H9 (cell line): ENCODE data around the gene TUBB2B. TPM values are rescaled to one million over a fixed set of nuclear protein-coding genes. Genes with fewer than 3 reads are reported as not detected.

Experiments used
- DNase-seq: peaks from one replicate; pipeline ENCODE4 v3.0.0-alpha.2; 2017
- H2AFZ ChIP-seq: one replicate; pipeline ENCODE4 v1.6.1; 2013; ENCODE audit warnings: mild to moderate bottlenecking, low read length, control low read depth, moderate library complexity
- H2AK5ac ChIP-seq: 2 replicates; pipeline ENCODE4 v1.6.1; 2013; ENCODE audit warnings: low read length, control low read depth, mixed read lengths; ENCODE audit not compliant: insufficient read length
- H2BK120ac ChIP-seq: one replicate; pipeline ENCODE4 v1.6.1; 2013; ENCODE audit warnings: low read depth, mild to moderate bottlenecking, low read length, control low read depth, inconsistent platforms; ENCODE audit not compliant: poor library complexity, severe bottlenecking
- H2BK12ac ChIP-seq: 2 replicates; pipeline ENCODE4 v1.6.1; 2013; ENCODE audit warnings: low read length, control low read depth, mixed read lengths, low read depth; ENCODE audit not compliant: insufficient read length
- H2BK15ac ChIP-seq: 2 replicates; pipeline ENCODE4 v1.6.1; 2013; ENCODE audit warnings: low read depth, low read length, control low read depth
- H2BK20ac ChIP-seq: one replicate; pipeline ENCODE4 v1.6.1; 2013; ENCODE audit warnings: low read depth, mild to moderate bottlenecking, low read length, control low read depth, inconsistent platforms; ENCODE audit not compliant: poor library complexity, severe bottlenecking
- H2BK5ac ChIP-seq: 2 replicates; pipeline ENCODE4 v1.6.1; 2013; ENCODE audit warnings: low read length, control low read depth, mixed read lengths; ENCODE audit not compliant: insufficient read length
- H3K14ac ChIP-seq: 2 replicates; pipeline ENCODE4 v1.6.1; 2013; ENCODE audit warnings: low read length, control low read depth; ENCODE audit not compliant: insufficient read depth
- H3K18ac ChIP-seq: 2 replicates; pipeline ENCODE4 v1.6.1; 2013; ENCODE audit warnings: low read depth, mild to moderate bottlenecking, mixed read lengths, low read length, control low read depth; ENCODE audit not compliant: insufficient read length
- H3K23ac ChIP-seq: 2 replicates; pipeline ENCODE4 v1.6.1; 2013; ENCODE audit warnings: low read length, control low read depth, mixed read lengths, low read depth; ENCODE audit not compliant: insufficient read length
- H3K23me2 ChIP-seq: 2 replicates; pipeline ENCODE4 v1.6.1; 2013; ENCODE audit warnings: low read depth, mild to moderate bottlenecking, mixed read lengths, low read length, control low read depth; ENCODE audit not compliant: insufficient read length, poor library complexity, severe bottlenecking
- H3K27ac ChIP-seq: 2 replicates; pipeline ENCODE4 v1.5.1; 2013; ENCODE audit warnings: low read length, control low read depth, mixed read lengths, low read depth; ENCODE audit not compliant: insufficient read length
- H3K27me3 ChIP-seq: 2 replicates; pipeline ENCODE4 v1.6.1; 2013; ENCODE audit warnings: low read length, control low read depth, inconsistent platforms; ENCODE audit not compliant: insufficient read depth
- H3K4ac ChIP-seq: 2 replicates; pipeline ENCODE4 v1.6.1; 2013; ENCODE audit warnings: low read depth, mild to moderate bottlenecking, control low read depth, inconsistent platforms, low read length, moderate library complexity
- H3K4me1 ChIP-seq: 2 replicates; pipeline ENCODE4 v1.6.1; 2013; ENCODE audit warnings: low read length, control low read depth, inconsistent platforms; ENCODE audit not compliant: insufficient read depth
- H3K4me2 ChIP-seq: 2 replicates; pipeline ENCODE4 v1.6.1; 2013; ENCODE audit warnings: low read length, control low read depth, mixed read lengths; ENCODE audit not compliant: insufficient read length, insufficient read depth
- H3K56ac ChIP-seq: 2 replicates; pipeline ENCODE4 v1.6.1; 2013; ENCODE audit warnings: low read depth, mild to moderate bottlenecking, mixed read lengths, low read length, control low read depth; ENCODE audit not compliant: insufficient read length
- H3K79me1 ChIP-seq: 2 replicates; pipeline ENCODE4 v1.6.1; 2013; ENCODE audit warnings: low read depth, mild to moderate bottlenecking, moderate library complexity, low read length, control low read depth, inconsistent platforms; ENCODE audit not compliant: insufficient read depth, poor library complexity, severe bottlenecking
- H3K79me2 ChIP-seq: 2 replicates; pipeline ENCODE4 v1.6.1; 2013; ENCODE audit warnings: low read length, control low read depth, inconsistent platforms; ENCODE audit not compliant: insufficient read depth
- H3K9ac ChIP-seq: 2 replicates; pipeline ENCODE4 v1.6.1; 2013; ENCODE audit warnings: low read length, control low read depth, mixed read lengths; ENCODE audit not compliant: insufficient read length; ENCODE audit errors: extremely low read depth
- H3K9me3 ChIP-seq: one replicate; pipeline ENCODE4 v1.6.1; 2013; ENCODE audit warnings: low read depth, low read length, inconsistent platforms; ENCODE audit not compliant: control insufficient read depth
- H3T11ph ChIP-seq: one replicate; pipeline ENCODE4 v1.6.1; 2013; ENCODE audit warnings: mild to moderate bottlenecking, low read length, control low read depth, inconsistent platforms
- H4K20me1 ChIP-seq: one replicate; pipeline ENCODE4 v1.6.1; 2013; ENCODE audit not compliant: control insufficient read depth, insufficient read length, insufficient read depth
- H4K5ac ChIP-seq: 2 replicates; pipeline ENCODE4 v1.6.1; 2013; ENCODE audit warnings: low read depth, mild to moderate bottlenecking, mixed read lengths, low read length, control low read depth; ENCODE audit not compliant: insufficient read length
- H4K8ac ChIP-seq: replicated peaks from 2 replicates; pipeline ENCODE4 v1.6.1; 2013; ENCODE audit warnings: low read length, control low read depth, mixed read lengths, low read depth; ENCODE audit not compliant: insufficient read length
- H4K91ac ChIP-seq: 2 replicates; pipeline ENCODE4 v1.6.1; 2013; ENCODE audit warnings: low read depth, mild to moderate bottlenecking, moderate library complexity, mixed read lengths, low read length, control low read depth; ENCODE audit not compliant: insufficient read length
- H3K27ac Mint-ChIP-seq, 3 experiments: 2 replicates in 2 of 3; 3 replicates in 1 of 3; pipeline ENCODE4 v1.8.0; 2020 to 2021; ENCODE audit warnings: mixed read lengths in 3 of 3, mild to moderate bottlenecking in 1 of 3, moderate library complexity in 1 of 3
- H3K27me3 Mint-ChIP-seq: 2 replicates; pipeline ENCODE4 v1.8.0; 2021; ENCODE audit warnings: low read depth, mild to moderate bottlenecking, moderate library complexity, mixed read lengths
- H3K36me3 Mint-ChIP-seq, 3 experiments: 2 replicates in 2 of 3; 3 replicates in 1 of 3; pipeline ENCODE4 v1.8.0; 2020 to 2021; ENCODE audit warnings: low read depth in 3 of 3, mixed read lengths in 3 of 3; ENCODE audit not compliant: insufficient read depth in 1 of 3
- H3K4me1 Mint-ChIP-seq, 2 experiments: 2 replicates each; pipeline ENCODE4 v1.8.0; 2020; ENCODE audit warnings: mixed read lengths in 2 of 2
- H3K4me3 Mint-ChIP-seq, 2 experiments: 2 replicates in 1 of 2; 3 replicates in 1 of 2; pipeline ENCODE4 v1.8.0; 2020 to 2021; ENCODE audit warnings: mild to moderate bottlenecking in 2 of 2, mixed read lengths in 2 of 2, moderate library complexity in 1 of 2
- H3K9me3 Mint-ChIP-seq, 2 experiments: 2 replicates in 1 of 2; 3 replicates in 1 of 2; pipeline ENCODE4 v1.8.0; 2020; ENCODE audit warnings: mild to moderate bottlenecking in 2 of 2, mixed read lengths in 2 of 2, moderate library complexity in 1 of 2
- WGBS: extraction: QIAGEN DNeasy Blood & Tissue Kit; methylation state at CpG from one replicate; pipeline ENCODE4 v1.1.7; 2013; ENCODE audit warnings: missing lambda C conversion rate, low lambda C conversion rate, mixed read lengths; ENCODE audit not compliant: insufficient read length; ENCODE audit errors: extremely low coverage; 5-methylcytosine and 5-hydroxymethylcytosine counted together
- total RNA-seq: library from RNA; stranded (reverse); gene quantifications from 2 replicates; pipeline ENCODE4 v1.2.1, GENCODE V29; 2021
- TF ChIP-seq, protein P1 (sequence below): fragments of 200-600 bp; sonication (generic); conservative IDR thresholded peaks from 3 replicates; pipeline ENCODE4 v1.8.0; 2021; ENCODE audit warnings: antibody characterized with exemption, mild to moderate bottlenecking

TUBB2B gene
- total RNA-seq, 1 experiment from 2014 or later = 320 TPM

- Mint-ChIP-seq H3K9me3 (no peaks in the 10 kb centered on the region; a peak in 1 of 5 replicates), H3K4me1 (peaks cover 26 to 30% of the 10 kb centered on the region in 2 experiments), H3K27me3 (peaks cover 2% of the 10 kb centered on the region; the same call in 1 of the 2 replicates), H3K27ac (peak overlapping the region in 2 of 3 experiments; percentile 71 to 90; a peak in 4 of 7 replicates), H3K4me3 (peak overlapping the region; percentile 0 to 5; a peak in 1 of 5 replicates), H3K36me3 (no peaks in the 10 kb centered on the region; a peak in 1 of 7 replicates)
- no peak overlapping the region for H4K5ac ChIP-seq
- no peaks in the 10 kb centered on the region for H4K20me1 ChIP-seq
- no peak overlapping the region for H2BK20ac ChIP-seq
- H3K79me2 ChIP-seq = no peaks in the 10 kb centered on the region
- WGBS = no CpG with 5 or more reads among the region's 14 CpGs
- H3K27me3 ChIP-seq = 0 out of 2 replicates have a peak, but pooled peaks cover 2% of the 10 kb centered on the region
- no peak overlapping the region for H3K14ac ChIP-seq
- H2AFZ ChIP-seq = no peak overlapping the region
- H4K8ac ChIP-seq = no peak overlapping the region
- no peaks in the 10 kb centered on the region for H3K79me1 ChIP-seq
- H3K56ac ChIP-seq = no peak overlapping the region
- H2AK5ac ChIP-seq = no peak overlapping the region
- H2BK120ac ChIP-seq = no peak overlapping the region
- no peaks in the 10 kb centered on the region for H3K9me3 ChIP-seq
- H3K9ac ChIP-seq = no peak overlapping the region
- no peak overlapping the region for H4K91ac ChIP-seq
- no peak overlapping the region for H3K4me2 ChIP-seq
- H3K27ac ChIP-seq = no peak overlapping the region
- no peak overlapping the region for H3K18ac ChIP-seq
- DNase-seq = no peak
- no peak overlapping the region for H2BK12ac ChIP-seq
- no peak overlapping the region for H2BK5ac ChIP-seq
- no peak overlapping the region for H3T11ph ChIP-seq
- TF ChIP-seq, protein P1, sequence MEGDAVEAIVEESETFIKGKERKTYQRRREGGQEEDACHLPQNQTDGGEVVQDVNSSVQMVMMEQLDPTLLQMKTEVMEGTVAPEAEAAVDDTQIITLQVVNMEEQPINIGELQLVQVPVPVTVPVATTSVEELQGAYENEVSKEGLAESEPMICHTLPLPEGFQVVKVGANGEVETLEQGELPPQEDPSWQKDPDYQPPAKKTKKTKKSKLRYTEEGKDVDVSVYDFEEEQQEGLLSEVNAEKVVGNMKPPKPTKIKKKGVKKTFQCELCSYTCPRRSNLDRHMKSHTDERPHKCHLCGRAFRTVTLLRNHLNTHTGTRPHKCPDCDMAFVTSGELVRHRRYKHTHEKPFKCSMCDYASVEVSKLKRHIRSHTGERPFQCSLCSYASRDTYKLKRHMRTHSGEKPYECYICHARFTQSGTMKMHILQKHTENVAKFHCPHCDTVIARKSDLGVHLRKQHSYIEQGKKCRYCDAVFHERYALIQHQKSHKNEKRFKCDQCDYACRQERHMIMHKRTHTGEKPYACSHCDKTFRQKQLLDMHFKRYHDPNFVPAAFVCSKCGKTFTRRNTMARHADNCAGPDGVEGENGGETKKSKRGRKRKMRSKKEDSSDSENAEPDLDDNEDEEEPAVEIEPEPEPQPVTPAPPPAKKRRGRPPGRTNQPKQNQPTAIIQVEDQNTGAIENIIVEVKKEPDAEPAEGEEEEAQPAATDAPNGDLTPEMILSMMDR = no peak
- H3K4me1 ChIP-seq = peaks cover 6% of the 10 kb centered on the region; the same call in 1 of the 2 replicates
- no peak overlapping the region for H3K23ac ChIP-seq
- no peak overlapping the region for H2BK15ac ChIP-seq
- H3K4ac ChIP-seq = no peak overlapping the region
- H3K23me2 ChIP-seq = no peaks in the 10 kb centered on the region
Measured at GRCh38 chr6:3208098-3208774, 19.2 kb downstream of the TUBB2B start.
